Endothelial cell of umbilical vein (primary cell): ENCODE data around the gene ST6GALNAC6. TPM values are rescaled to one million over a fixed set of nuclear protein-coding genes. Genes with fewer than 3 reads are reported as not detected.

Experiments
- BruUV-seq: library from RNA; stranded (reverse); fragments of 400-500 nt; replicated peaks from 2 replicates; lab custom pipeline; 2021; lab: Mats Ljungman, UMichigan
- CTCF ChIA-PET: fragments of 300-600, 350-600 bp; sonication (Branson Sonifier 250); formaldehyde crosslinking; loops from one replicate; lab custom pipeline; 2021; ENCODE audit warnings: antibody characterized with exemption, inconsistent platforms; lab: Charles Lee
- POLR2A ChIA-PET: fragments of 300-600, 350-600 bp; sonication (Branson Sonifier 250); formaldehyde crosslinking; loops from one replicate; lab custom pipeline; 2021; ENCODE audit warnings: antibody characterized with exemption, inconsistent platforms; lab: Charles Lee
- DNase-seq: peaks from one replicate; pipeline ENCODE4 v3.0.0-alpha.2; 2011; ENCODE audit warnings: low read depth, low spot score
- FAIRE-seq: peaks from 2 replicates; lab custom pipeline; 2011; peaks lifted over from hg19 to GRCh38; lab: Jason Lieb, UNC
- H2AFZ ChIP-seq: 2 replicates; pipeline ENCODE4 v1.6.0; 2012; ENCODE audit warnings: low read depth, low read length, control low read depth, inconsistent platforms
- H3K27ac ChIP-seq: 2 replicates; pipeline ENCODE4 v1.5.1; 2011; ENCODE audit warnings: low read depth, mild to moderate bottlenecking, control low read depth, low read length, moderate library complexity; ENCODE audit not compliant: insufficient read depth
- H3K27me3 ChIP-seq, 2 experiments: 2 replicates each; pipeline versions ENCODE4 v1.6.0 to v1.6.1; 2011; ENCODE audit warnings: low read length in 2 of 2, mixed read lengths in 1 of 2; ENCODE audit not compliant: control insufficient read depth in 2 of 2, insufficient read depth in 2 of 2
- H3K36me3 ChIP-seq, 2 experiments: 2 replicates in 1 of 2; 3 replicates in 1 of 2; pipeline ENCODE4 v1.5.1; 2011; ENCODE audit warnings: low read length in 2 of 2, mild to moderate bottlenecking in 1 of 2, moderate library complexity in 1 of 2; ENCODE audit not compliant: control insufficient read depth in 2 of 2, insufficient read depth in 2 of 2; ENCODE audit errors: extremely low read depth in 1 of 2
- H3K4me1 ChIP-seq: 3 replicates; pipeline ENCODE4 v1.5.1; 2011; ENCODE audit warnings: mild to moderate bottlenecking, low read length; ENCODE audit not compliant: control insufficient read depth, insufficient read depth; ENCODE audit errors: extremely low read depth
- H3K4me2 ChIP-seq: 2 replicates; pipeline ENCODE4 v1.6.1; 2011; ENCODE audit warnings: low read length, control low read depth, mixed read lengths; ENCODE audit not compliant: insufficient read depth
- H3K4me3 ChIP-seq, 3 experiments: fragments of 200-600 bp in 1 of 3; sonication (generic), shearing (Covaris generic) in 1 of 3; replicated peaks in 1 of 3; 2 replicates each; pipeline ENCODE4 v1.5.1; 2011 to 2016; ENCODE audit warnings: control low read depth in 3 of 3, low read length in 3 of 3, mild to moderate bottlenecking in 2 of 3, inconsistent platforms in 1 of 3, low read depth in 1 of 3, moderate library complexity in 1 of 3; ENCODE audit not compliant: insufficient read depth in 1 of 3
- H3K79me2 ChIP-seq: 2 replicates; pipeline ENCODE4 v1.6.0; 2012; ENCODE audit warnings: low read length, inconsistent platforms; ENCODE audit not compliant: control insufficient read depth, insufficient read depth
- H3K9ac ChIP-seq: replicated peaks from 2 replicates; pipeline ENCODE3; 2011; ENCODE audit warnings: low read length, control low read depth; ENCODE audit not compliant: insufficient read depth; ENCODE audit errors: extremely low read depth
- H3K9me1 ChIP-seq: replicated peaks from 3 replicates; pipeline ENCODE4 v1.6.0; 2011; ENCODE audit warnings: mild to moderate bottlenecking, low read length; ENCODE audit not compliant: control insufficient read depth, insufficient read depth; ENCODE audit errors: extremely low read depth
- H3K9me3 ChIP-seq: replicated peaks from 2 replicates; pipeline ENCODE4 v1.5.1; 2012; ENCODE audit warnings: low read length, inconsistent platforms; ENCODE audit not compliant: control insufficient read depth, insufficient read depth
- H4K20me1 ChIP-seq: replicated peaks from 2 replicates; pipeline ENCODE3; 2011; ENCODE audit warnings: mild to moderate bottlenecking, low read length; ENCODE audit not compliant: control insufficient read depth, insufficient read depth; ENCODE audit errors: extremely low read depth
- CTCF ChIP-seq, 2 donors: IDR thresholded peaks; 1 replicate in 1 of 2; 2 replicates in 1 of 2; pipeline ENCODE4 v1.5.1; 2011; ENCODE audit warnings: low read length in 2 of 2, mild to moderate bottlenecking in 2 of 2, moderate library complexity in 2 of 2, control low read depth in 1 of 2, inconsistent platforms in 1 of 2, low read depth in 1 of 2; ENCODE audit not compliant: insufficient read depth in 1 of 2; ENCODE audit errors: extremely low read depth in 1 of 2
- EZH2 ChIP-seq: IDR thresholded peaks from 2 replicates; pipeline ENCODE4 v1.6.1; 2012; ENCODE audit warnings: borderline replicate concordance, low read depth, mild to moderate bottlenecking, moderate library complexity, low read length, inconsistent platforms; ENCODE audit not compliant: severe bottlenecking
- FOS ChIP-seq: IDR thresholded peaks from 2 replicates; pipeline ENCODE4 v1.6.1; 2011; ENCODE audit warnings: mild to moderate bottlenecking, low read length, moderate library complexity, borderline replicate concordance; ENCODE audit not compliant: insufficient read depth
- GATA2 ChIP-seq: IDR thresholded peaks from 2 replicates; pipeline ENCODE4 v1.7.0; 2011; ENCODE audit warnings: low read depth, mild to moderate bottlenecking, moderate library complexity, mixed read lengths, low read length; ENCODE audit not compliant: insufficient read length, insufficient read depth
- JUN ChIP-seq: IDR thresholded peaks from 2 replicates; pipeline ENCODE4 v1.6.1; 2011; ENCODE audit warnings: borderline replicate concordance, low read depth; ENCODE audit not compliant: insufficient read length, insufficient read depth
- MYC ChIP-seq: IDR thresholded peaks from one replicate; pipeline ENCODE4 v1.6.1; 2011; ENCODE audit warnings: mild to moderate bottlenecking, low read depth, low read length
- POLR2A ChIP-seq: IDR thresholded peaks from 2 replicates; pipeline ENCODE4 v1.6.1; 2012; ENCODE audit warnings: low read depth, mild to moderate bottlenecking, control low read depth, low read length
- POLR2AphosphoS5 ChIP-seq: IDR thresholded peaks from 2 replicates; pipeline ENCODE4 v1.6.1; 2012; ENCODE audit warnings: low read depth, mild to moderate bottlenecking, control low read depth, low read length, moderate library complexity; ENCODE audit not compliant: insufficient read depth
- dilution Hi-C: fragments of 300-500 bp; cut with MboI; formaldehyde crosslinking; loops from one replicate; pipeline ENCODE4 v1.15.0; 2019; ENCODE audit warnings: low sequenced_read_pairs; ENCODE audit not compliant: extremely low pct_ligation_motif_present
- intact Hi-C: fragments of 100-400 bp; cut with micrococcal nuclease; formaldehyde crosslinking; loops from one replicate; pipeline ENCODE4 v1.10.0; 2022
- polyA plus RNA-seq, 4 experiments: library from polyadenylated mRNA; depleted of rRNA in 3 of 4; stranded (reverse) in 3 of 4; unstranded in 1 of 4; fragments of >200 nt; gene quantifications; 2 replicates each; pipeline versions ENCODE4 v1.2.1 to v1.2.3, GENCODE V29; 2011 to 2012; ENCODE audit warnings: missing spikeins in 1 of 4
- total RNA-seq: library from RNA; stranded (reverse); gene quantifications from 2 replicates; pipeline ENCODE4 v1.2.3, GENCODE V29; 2021
- TF ChIP-seq, protein P1 (sequence below): IDR thresholded peaks from 2 replicates; pipeline ENCODE4 v1.6.1; 2011; ENCODE audit not compliant: insufficient read depth, insufficient read length

The ST6GALNAC6 gene
- total and polyA plus RNA-seq, 2 donors (not counting 3 experiments of a cell fraction or from before 2014, with no cell fraction given), result 43.0 to 78.9 TPM

DNA sequence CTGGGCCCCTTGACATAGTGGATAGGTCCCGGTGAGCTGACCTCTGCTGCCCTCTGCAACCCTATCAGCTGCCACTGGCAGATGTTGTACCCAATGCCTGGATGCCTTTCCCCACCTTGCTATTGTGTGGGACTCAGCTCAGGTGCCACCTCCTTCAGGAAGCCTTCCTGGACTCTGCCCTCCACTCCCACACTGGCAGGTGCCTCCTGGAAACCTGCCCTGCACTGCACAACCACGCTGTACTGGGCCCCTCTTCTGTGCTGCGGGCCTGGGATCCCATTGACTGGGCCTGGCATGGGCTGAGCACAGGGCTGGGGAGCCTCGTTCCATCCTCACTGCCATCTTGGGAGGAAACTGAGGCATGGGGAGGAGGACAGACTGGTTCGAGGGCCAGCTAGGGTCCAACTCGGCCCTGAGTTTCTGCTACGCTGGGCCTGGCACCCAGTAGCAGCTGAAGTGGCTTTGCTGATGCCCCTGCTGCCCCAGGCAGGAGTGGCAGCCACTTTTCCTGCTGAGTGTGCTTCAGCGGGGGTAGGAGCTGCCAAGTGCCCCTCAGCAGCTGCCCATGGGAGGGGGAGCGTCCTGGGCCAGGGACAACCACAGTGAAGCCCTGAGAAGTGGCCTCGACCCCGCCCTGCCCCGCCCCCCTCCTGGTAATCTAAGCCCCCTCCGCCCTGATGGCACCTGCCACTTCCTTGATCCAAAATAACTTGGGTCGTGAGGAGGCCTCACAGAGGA is 23.2 kb downstream of the ST6GALNAC6 start:
- Histone ChIP-seq H3K27me3 (no peaks in the 10 kb centered on the region), H3K9ac (no peak overlapping the region), H3K4me1 (peaks cover 14% of the 10 kb centered on the region), H3K36me3 (peaks cover 0 to 13% of the 10 kb centered on the region in 2 experiments), H3K9me3 (no peaks in the 10 kb centered on the region), H2AFZ (no peak overlapping the region), H3K4me2 (peak overlapping the region; percentile 81), H4K20me1 (no peaks in the 10 kb centered on the region), H3K27ac (no peak overlapping the region), H3K9me1 (no peaks in the 10 kb centered on the region), H3K79me2 (peaks cover 18% of the 10 kb centered on the region), H3K4me3 (no peak overlapping the region)
- TF ChIP-seq POLR2AphosphoS5, result no peak
- no peak for TF ChIP-seq POLR2A
- TF ChIP-seq FOS, result no peak
- no peak for TF ChIP-seq MYC
- TF ChIP-seq, protein P1, sequence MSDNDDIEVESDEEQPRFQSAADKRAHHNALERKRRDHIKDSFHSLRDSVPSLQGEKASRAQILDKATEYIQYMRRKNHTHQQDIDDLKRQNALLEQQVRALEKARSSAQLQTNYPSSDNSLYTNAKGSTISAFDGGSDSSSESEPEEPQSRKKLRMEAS, result no peak
- no peak for TF ChIP-seq GATA2
- TF ChIP-seq CTCF (IDR thresholded peaks at IDR 0.05; ENCODE audit: extremely low read depth in 1 of 2, insufficient read depth in 1 of 2, low read depth in 1 of 2, low read length in 2 of 2), result no peak
- TF ChIP-seq EZH2, result no peak
- no peak for TF ChIP-seq JUN
- dilution Hi-C loops, result no loop called here
- POLR2A ChIA-PET, result no interaction called here
- FAIRE-seq (no peak), DNase-seq (no peak)
- intact Hi-C loops, result no loop called here
- no TSS peak for BruUV-seq
- CTCF ChIA-PET, result interaction anchor here (1.1 kb wide), 1 partner anchor 141 kb away, joined by 3 read pairs; the partner anchor contains the start of gene TOR2A
